Measurements from ENCODE around the gene TTC39A.

The TTC39A gene

DNA sequence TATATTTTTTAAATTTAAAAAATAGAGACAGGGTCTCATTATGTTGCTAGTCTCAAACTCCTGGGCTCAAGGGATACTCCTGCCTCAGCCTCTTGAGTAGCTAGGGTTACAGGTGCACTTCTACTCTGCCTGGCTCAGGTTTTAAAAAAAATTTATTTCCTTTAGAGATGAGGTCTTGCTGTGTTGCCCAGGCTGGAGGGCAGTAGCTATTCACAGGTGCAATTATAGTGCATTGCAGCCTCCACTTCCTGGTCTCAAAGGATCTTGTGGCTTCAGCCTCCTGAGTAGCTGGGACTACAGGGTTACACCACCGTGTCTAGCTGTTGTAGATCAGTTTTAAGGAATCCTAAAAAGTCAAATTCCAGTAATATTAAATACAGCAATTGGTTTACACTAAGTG, 89.2 kb downstream of the TTC39A start:
- no peak for TF ChIP-seq EZH2phosphoT487 (IDR thresholded peaks at IDR 0.05; ENCODE audit: borderline replicate concordance)
- TF ChIP-seq, protein P1, sequence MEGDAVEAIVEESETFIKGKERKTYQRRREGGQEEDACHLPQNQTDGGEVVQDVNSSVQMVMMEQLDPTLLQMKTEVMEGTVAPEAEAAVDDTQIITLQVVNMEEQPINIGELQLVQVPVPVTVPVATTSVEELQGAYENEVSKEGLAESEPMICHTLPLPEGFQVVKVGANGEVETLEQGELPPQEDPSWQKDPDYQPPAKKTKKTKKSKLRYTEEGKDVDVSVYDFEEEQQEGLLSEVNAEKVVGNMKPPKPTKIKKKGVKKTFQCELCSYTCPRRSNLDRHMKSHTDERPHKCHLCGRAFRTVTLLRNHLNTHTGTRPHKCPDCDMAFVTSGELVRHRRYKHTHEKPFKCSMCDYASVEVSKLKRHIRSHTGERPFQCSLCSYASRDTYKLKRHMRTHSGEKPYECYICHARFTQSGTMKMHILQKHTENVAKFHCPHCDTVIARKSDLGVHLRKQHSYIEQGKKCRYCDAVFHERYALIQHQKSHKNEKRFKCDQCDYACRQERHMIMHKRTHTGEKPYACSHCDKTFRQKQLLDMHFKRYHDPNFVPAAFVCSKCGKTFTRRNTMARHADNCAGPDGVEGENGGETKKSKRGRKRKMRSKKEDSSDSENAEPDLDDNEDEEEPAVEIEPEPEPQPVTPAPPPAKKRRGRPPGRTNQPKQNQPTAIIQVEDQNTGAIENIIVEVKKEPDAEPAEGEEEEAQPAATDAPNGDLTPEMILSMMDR (conservative IDR thresholded peaks at IDR 0.05; ENCODE audit: low read length), result no peak
- Histone ChIP-seq H4K20me1 (ENCODE audit: insufficient read depth, low read length, poor library complexity, severe bottlenecking) (peaks cover 66% of the 10 kb centered on the region), H3K27me3 (ENCODE audit: insufficient read depth, low read length, poor library complexity, severe bottlenecking) (no peaks in the 10 kb centered on the region), H3K9me3 (ENCODE audit: insufficient read depth, low read depth, low read length) (no peaks in the 10 kb centered on the region), H3F3A (ENCODE audit: low read depth) (no peaks in the 10 kb centered on the region), H3K9me2 (replicated peaks; ENCODE audit: low read depth, low read length) (no peaks in the 10 kb centered on the region), H3K4me3 (ENCODE audit: low read length, poor library complexity, severe bottlenecking) (peak overlapping the region; percentile 84), H3K4me1 (ENCODE audit: insufficient read depth, low read length, poor library complexity, severe bottlenecking) (peaks cover 51% of the 10 kb centered on the region), H3K4me2 (ENCODE audit: low read depth, low read length, poor library complexity, severe bottlenecking) (peak overlapping the region; percentile 99), H3K36me3 (ENCODE audit: insufficient read depth, low read length) (no peaks in the 10 kb centered on the region), H2AFZ (ENCODE audit: low read length) (no peak overlapping the region), H3K79me2 (ENCODE audit: insufficient read depth, low read length) (peaks cover 98% of the 10 kb centered on the region), H3K9ac (ENCODE audit: low read depth, low read length, poor library complexity, severe bottlenecking) (peak overlapping the region; percentile 19)

GRCh38 chr1:51240084-51240483, 90.3 kb downstream of the TTC39A start:
- Histone ChIP-seq H3K9me2 (replicated peaks; ENCODE audit: low read depth, low read length) (no peaks in the 10 kb centered on the region), H4K20me1 (ENCODE audit: insufficient read depth, low read length, poor library complexity, severe bottlenecking) (peaks cover 66% of the 10 kb centered on the region), H3K9ac (ENCODE audit: low read depth, low read length, poor library complexity, severe bottlenecking) (peak overlapping the region; percentile 52), H3K36me3 (ENCODE audit: insufficient read depth, low read length) (no peaks in the 10 kb centered on the region), H3K4me1 (ENCODE audit: insufficient read depth, low read length, poor library complexity, severe bottlenecking) (peaks cover 60% of the 10 kb centered on the region), H2AFZ (ENCODE audit: low read length) (no peak overlapping the region), H3K4me2 (ENCODE audit: low read depth, low read length, poor library complexity, severe bottlenecking) (peak overlapping the region; percentile 99), H3K9me3 (ENCODE audit: insufficient read depth, low read depth, low read length) (no peaks in the 10 kb centered on the region), H3F3A (ENCODE audit: low read depth) (no peaks in the 10 kb centered on the region), H3K27me3 (ENCODE audit: insufficient read depth, low read length, poor library complexity, severe bottlenecking) (no peaks in the 10 kb centered on the region), H3K79me2 (ENCODE audit: insufficient read depth, low read length) (peaks cover 91% of the 10 kb centered on the region), H3K4me3 (ENCODE audit: low read length, poor library complexity, severe bottlenecking) (peak overlapping the region; percentile 84)
- no peak for TF ChIP-seq EZH2phosphoT487 (IDR thresholded peaks at IDR 0.05; ENCODE audit: borderline replicate concordance)
- TF ChIP-seq, protein P1 (conservative IDR thresholded peaks at IDR 0.05; ENCODE audit: low read length), result no peak

GRCh38 chr1:51238034-51238403, 92.3 kb downstream of the TTC39A start:
- Histone ChIP-seq H3K9ac (ENCODE audit: low read depth, low read length, poor library complexity, severe bottlenecking) (peak overlapping the region; percentile 88), H2AFZ (ENCODE audit: low read length) (no peak overlapping the region), H3K4me2 (ENCODE audit: low read depth, low read length, poor library complexity, severe bottlenecking) (peak overlapping the region; percentile 99), H3K27me3 (ENCODE audit: insufficient read depth, low read length, poor library complexity, severe bottlenecking) (no peaks in the 10 kb centered on the region), H3K9me2 (replicated peaks; ENCODE audit: low read depth, low read length) (no peaks in the 10 kb centered on the region), H3K4me1 (ENCODE audit: insufficient read depth, low read length, poor library complexity, severe bottlenecking) (peaks cover 65% of the 10 kb centered on the region), H3K79me2 (ENCODE audit: insufficient read depth, low read length) (peaks cover 72% of the 10 kb centered on the region), H3K9me3 (ENCODE audit: insufficient read depth, low read depth, low read length) (no peaks in the 10 kb centered on the region), H3K4me3 (ENCODE audit: low read length, poor library complexity, severe bottlenecking) (peak overlapping the region; percentile 84), H3K36me3 (ENCODE audit: insufficient read depth, low read length) (no peaks in the 10 kb centered on the region), H4K20me1 (ENCODE audit: insufficient read depth, low read length, poor library complexity, severe bottlenecking) (peaks cover 64% of the 10 kb centered on the region), H3F3A (ENCODE audit: low read depth) (no peaks in the 10 kb centered on the region)
- TF ChIP-seq, protein P1 (conservative IDR thresholded peaks at IDR 0.05; ENCODE audit: low read length), result no peak
- TF ChIP-seq EZH2phosphoT487 (IDR thresholded peaks at IDR 0.05; ENCODE audit: borderline replicate concordance), result no peak
